ENCODE results near the gene FAM210B. TPM values are rescaled to one million over a fixed set of nuclear protein-coding genes. Genes with fewer than 3 reads are reported as not detected.
"Not testable (repeated sequence)": the region's sequence is repeated elsewhere in the genome, so short reads cannot be mapped to it uniquely, and the experiment has no call there.

Gene FAM210B
- total RNA-seq, 2 donors from 2014 or later, result 31.1 to 32.9 TPM

DNA sequence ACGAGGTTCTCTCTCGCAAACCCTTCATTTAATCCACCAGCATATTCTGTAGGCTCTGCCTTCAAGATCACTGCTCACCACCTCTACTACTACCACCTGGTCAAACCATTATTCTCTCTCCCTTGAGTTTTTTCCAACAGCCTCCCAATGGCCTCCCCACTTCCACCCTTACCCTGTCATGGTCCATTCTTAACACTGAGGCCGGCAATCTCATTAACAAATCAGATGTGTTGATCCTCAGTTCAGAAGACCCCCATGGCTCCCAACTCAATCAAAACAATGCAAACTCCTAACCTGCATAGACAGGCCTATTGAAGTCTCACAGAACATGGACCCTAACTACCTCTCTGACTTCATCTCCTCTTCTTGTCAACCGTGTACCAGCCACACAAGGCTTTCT is 31.0 kb downstream of the FAM210B start:
- ATAC-seq, result no peak
- intact Hi-C loops (cut with DNase I), result no loop called here

DNA sequence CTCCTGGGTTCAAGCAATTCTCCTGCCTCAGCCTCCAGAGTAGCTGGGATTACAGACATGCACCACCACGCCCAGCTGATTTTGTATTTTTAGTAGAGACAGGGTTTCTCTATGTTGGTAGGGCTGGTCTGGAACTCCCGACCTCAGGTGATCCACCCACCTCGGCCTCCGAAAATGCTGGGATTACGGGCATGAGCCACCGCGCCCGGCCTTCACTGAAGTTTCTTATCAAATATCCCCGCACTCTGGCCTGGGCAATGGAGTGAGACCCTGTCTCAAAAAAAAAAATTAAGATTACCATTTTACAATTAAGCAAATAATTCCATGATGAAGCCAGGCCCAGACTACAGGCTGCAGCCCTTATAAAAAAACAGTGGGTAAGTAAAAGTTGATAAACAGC is 31.6 kb downstream of the FAM210B start:
- ATAC-seq; DNase-seq; intact Hi-C loops (cut with DNase I): not testable (repeated sequence)

More for the DNA sequence above, 31.0 kb downstream of the FAM210B start:
- no peak for DNase-seq

DNA sequence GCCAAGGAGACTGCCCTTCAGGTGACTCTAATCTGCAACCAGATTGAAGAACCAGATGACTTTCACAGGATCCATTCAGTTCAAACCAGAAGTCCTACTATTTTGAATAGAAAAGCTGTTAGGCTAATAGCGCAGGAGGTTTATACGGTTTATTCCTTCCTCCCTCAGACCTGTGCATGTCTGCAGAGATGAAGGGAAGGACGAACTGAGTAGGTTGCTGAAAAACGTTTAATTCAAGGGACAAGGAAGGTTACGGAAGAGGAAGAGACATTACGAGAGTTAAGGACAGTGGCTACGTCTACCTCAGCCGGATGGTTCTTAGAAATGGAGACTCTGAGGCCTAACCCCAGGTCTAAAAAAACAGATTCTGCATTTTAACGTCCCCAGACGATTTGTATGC is 32.3 kb downstream of the FAM210B start:
- intact Hi-C loops (cut with DNase I), result no loop called here
- DNase-seq, result no peak
- no peak for ATAC-seq

DNA sequence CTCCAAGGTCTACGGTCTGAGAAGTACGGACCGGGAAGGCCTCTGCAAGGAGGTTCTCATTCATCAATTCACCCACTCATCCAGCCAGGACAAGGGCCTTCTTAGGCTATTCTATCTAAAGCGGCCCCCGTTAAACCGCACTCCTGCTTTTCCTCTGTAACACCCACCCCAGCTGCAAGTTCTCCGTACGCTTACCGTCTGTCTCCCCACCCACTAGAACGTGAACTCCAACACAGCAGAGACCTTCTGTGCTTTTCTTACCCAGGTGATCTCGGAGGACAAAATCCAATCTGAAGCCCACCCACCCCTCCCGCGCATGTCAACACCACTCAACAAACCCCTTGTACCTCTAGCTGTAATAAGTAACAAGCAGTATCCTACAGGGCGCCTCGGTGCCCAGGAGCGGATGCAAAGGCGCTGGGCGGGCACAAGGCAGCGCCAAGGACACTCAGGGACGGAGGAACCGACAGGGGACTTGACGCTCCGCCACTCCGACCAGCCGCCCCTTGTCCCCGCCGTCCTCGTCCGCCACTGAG is 32.9 kb downstream of the FAM210B start:
- DNase-seq (no peak), ATAC-seq (peak; percentile 2 to 46)
- intact Hi-C loops (cut with DNase I), result no loop called here

DNA sequence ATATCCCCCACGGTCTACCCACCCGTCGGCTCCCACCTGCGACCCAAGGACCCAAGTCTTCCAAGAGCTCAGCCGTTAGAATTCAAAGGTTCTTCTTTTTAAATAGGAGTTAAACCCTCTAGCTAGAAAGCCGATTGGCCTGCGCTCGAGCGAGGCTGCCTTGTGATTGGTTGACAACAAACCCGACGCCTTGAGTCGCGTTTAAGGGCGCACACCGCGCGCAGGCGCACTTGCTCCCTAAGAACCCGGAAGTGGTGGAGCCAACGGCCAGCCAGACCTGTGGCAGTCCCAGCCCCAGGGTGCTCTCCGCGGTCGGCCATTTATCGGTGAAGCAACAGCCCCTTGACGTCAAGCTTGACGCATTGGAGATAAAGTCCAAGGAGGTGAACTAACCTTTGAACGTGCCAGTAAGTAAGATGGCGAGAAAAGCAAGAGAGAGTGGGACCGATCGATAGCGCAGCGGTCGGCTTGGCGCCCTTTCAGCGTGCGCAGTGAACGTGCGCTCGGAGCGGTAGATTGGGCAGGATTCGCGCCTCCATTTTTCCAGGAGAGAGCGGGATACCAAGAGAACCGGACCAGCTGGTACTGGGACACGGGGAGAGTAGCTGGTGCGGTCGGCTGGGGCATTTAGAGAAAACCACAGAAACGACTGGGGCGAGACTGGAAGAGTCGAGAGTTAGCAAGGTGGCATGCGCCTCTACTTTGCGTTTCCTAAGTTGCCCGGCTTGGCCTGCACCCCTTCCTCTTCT is 33.5 kb downstream of the FAM210B start, which contains the start of the genes AURKA and CSTF1:
TSS of gene AURKA (minus strand) at position 84 of the 749 bp plus-strand sequence. CDS start 4,018 bp downstream, outside the sequence.
TSS of gene CSTF1 (plus strand) at position 514 of the 749 bp plus-strand sequence. CDS start 2,908 bp downstream, outside the sequence.
- intact Hi-C loops (cut with DNase I), result no loop called here
- peak; percentile 98 for ATAC-seq
- DNase-seq, result peak; percentile 100

DNA sequence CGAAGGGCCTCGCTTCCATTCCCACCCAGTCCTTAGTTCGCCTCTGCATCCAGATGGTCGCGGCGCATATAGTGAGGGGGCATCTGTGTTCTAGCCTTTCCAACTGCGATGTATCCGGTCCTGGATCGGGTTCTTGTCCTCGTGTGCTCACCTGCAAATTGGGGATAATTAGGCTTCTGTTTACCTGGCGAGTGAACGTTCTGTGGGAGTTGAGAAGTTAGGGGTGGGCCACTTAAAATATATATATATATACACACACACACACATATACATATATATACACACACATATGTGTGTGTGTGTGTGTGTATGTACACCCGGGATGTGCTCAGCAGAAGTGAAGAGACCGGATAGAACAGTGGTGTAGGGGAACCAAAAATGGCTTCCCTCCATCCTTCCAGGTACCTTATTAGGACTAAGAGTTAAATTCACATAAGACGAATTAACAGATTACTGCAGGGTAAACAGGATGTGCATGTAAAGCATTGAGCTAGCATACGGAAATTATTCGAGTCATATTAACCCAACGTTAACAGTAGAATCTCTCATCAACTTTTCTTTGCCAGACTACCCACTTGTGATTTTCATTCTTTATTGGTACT is 34.2 kb downstream of the FAM210B start:
- peak; percentile 1 to 9 for ATAC-seq
- intact Hi-C loops (cut with DNase I), result no loop called here
- no peak for DNase-seq

DNA sequence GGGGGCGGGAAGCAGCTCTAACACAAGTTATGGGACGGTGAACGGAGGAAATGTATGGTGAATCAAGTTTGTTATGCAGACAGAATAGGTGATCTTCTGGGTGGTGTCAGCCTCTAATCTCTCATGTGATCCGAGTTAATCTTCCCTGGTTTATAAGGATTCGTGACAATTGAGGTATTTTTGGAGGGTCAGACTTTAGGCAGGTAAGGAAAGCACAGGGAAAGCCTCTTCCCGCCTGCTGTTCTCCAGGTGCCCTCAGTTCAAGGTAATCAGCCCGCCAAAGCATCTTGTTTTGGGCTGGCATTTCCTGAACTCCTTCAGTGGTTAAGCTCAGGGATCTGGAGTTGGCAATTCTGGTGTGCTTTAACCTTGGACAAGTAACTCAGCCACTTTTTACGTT is 34.9 kb downstream of the FAM210B start:
- no peak for ATAC-seq
- intact Hi-C loops (cut with DNase I), result no loop called here
- no peak for DNase-seq

DNA sequence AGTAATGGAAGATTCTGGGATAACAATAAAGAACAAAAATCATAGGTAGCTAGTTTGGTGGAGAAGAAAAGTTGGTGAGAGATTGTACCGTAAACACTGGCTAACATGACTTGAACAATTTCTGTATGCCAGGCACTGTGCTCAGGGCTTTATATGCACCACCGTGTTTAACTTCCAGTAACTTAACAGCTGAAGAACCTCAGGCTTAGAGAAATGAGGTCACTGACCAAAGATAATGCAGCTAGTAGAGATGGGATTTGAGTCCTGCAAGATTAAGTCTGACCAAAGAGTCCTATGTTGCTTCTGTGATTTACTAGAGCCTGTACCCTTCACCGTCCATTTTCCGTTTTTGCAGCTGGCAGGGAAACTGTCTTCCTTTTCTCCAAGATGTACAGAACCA is 36.4 kb downstream of the FAM210B start:
- ATAC-seq, result no peak
- DNase-seq, result no peak
- intact Hi-C loops (cut with DNase I), result no loop called here

DNA sequence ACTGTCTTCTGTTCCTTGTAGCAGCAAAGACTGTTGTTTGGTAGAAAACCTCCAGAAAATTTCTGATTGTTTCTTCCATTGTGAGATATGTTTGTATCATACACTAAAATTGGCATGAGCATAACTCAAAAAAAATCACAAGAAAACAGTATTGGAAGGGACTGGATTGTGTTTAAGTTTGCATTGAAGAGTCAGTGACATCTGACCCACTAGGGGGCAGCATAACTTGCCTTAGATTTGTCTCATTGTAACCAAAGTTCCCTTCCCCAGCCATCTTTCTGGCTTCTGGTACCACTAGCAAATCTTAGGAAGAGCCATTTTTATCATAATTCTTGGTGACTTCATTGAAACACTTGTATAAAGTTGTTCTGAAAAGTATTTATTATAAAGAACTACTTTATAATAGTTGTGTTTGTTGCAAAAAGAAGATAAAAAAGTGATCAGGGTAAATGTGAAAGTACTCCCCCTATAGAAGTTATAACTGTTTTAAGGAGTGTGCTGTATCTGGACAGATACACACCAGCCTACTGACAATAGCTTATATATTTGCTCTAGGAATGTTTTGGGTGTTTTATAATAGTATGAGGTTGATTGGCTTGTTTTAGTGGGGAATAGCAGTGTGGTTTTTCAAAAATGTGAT is 41.3 kb downstream of the FAM210B start:
- ATAC-seq, result peak in 1 of 2 donors; percentile 62
- intact Hi-C loops (cut with DNase I), result loop anchor here in 1 of 2 donors (5.0 kb wide), 1 partner anchor 67 kb away; the partner anchor contains the start of gene RTF2

DNA sequence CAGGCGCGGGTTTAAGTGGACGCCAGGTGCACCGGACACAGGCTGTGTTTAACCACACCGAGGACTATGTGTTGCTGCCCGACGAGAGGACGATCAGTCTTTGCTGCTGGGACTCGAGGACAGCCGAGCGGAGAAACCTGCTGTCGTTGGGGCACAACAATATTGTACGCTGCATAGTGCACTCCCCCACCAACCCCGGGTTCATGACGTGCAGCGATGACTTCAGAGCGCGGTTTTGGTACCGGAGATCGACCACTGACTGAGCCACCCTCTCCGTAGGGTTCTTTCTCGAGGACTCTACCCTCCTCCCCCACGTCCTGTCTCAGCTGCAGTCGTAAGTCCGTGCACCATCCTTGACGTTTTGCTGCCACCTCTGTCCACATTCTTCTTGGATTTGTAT is 44.7 kb downstream of the FAM210B start:
- intact Hi-C loops (cut with DNase I), result loop anchor here in 1 of 2 donors (5.0 kb wide), 1 partner anchor 64 kb away; the partner anchor contains the start of gene RTF2
- no peak for ATAC-seq

More for the DNA sequence above, 41.3 kb downstream of the FAM210B start:
- peak; percentile 49 for DNase-seq

DNA sequence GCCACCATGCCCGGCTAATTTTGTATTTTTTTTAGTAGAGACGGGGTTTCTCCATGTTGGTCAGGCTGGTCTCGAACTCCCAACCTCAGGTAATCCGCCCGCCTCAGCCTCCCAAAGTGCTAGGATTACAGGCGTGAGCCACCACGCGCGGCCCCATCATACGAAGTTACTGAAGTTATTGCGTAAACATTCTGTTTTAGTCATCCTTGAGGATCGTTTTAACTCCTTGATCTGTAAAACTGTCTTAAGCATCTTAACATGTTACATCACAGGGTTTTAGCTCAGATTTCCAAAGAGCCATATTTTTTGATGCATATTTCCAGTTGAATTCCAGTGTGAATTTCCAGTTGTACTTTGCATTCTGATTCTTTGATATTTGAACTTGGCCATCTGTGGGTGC is 46.6 kb downstream of the FAM210B start:
- intact Hi-C loops (cut with DNase I); ATAC-seq; DNase-seq: not testable (repeated sequence)

More for the DNA sequence above, 44.7 kb downstream of the FAM210B start:
- DNase-seq, result no peak

DNA sequence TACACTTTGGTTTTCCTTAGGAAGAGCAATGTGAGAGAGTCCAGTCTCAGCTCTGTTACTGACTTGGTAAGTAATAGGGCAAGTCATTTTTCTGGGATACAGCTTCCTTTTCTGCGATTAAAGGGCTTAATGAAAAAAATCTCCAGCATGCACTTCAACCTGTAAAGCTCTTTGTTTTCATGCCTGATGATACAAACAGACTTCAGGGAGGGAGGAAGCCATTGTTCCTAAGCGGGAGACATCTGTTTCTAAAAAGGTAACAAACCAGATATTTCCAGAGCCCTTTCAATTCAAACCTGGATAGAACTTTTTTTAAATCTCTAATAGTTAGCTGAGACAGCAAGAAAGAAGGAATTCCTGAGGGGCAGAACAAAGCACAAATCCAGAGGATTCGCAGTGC is 48.1 kb downstream of the FAM210B start:
- ATAC-seq, result no peak
- intact Hi-C loops (cut with DNase I), result no loop called here
- no peak for DNase-seq

DNA sequence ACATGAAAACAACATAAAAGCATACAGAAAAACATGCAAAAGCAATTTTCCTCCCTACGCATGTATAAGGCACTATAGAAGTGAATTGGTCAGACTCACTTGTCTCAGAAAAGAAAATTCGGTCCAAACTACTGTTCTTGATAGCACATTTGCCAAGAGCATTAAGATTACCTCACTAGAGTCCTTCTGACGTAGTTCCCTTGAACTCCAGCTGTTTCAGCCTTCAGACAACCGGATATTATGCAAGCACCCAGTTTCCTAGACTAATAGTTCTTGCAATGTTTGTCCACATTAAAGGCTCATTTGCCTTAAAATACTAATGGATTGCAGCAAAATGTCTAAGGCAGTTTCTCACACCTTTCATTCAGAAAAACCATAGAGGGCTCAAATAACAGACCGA is 50.7 kb downstream of the FAM210B start:
- intact Hi-C loops (cut with DNase I), result no loop called here
- DNase-seq, result no peak
- peak in 1 of 2 donors; percentile 54 for ATAC-seq

DNA sequence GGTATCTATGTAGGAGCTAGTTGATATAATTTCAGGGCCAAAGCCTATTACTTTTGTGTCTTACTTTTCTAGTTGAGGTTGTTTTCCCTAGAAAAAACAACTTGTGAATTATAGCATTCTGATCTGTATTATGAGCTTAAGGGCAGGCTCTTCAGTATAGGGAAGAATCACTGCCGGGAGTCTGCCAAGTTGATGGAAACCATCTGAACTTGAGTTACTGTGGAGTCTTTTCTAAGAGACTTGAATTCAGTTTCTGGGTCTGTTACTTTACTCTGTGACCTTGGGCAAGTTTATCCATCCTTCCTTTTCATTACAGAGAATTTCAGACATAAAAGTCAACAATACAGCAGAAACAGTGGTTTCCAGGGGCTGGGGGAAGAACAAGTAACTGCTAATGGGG is 51.2 kb downstream of the FAM210B start:
- no peak for DNase-seq
- intact Hi-C loops (cut with DNase I), result no loop called here
- no peak for ATAC-seq

DNA sequence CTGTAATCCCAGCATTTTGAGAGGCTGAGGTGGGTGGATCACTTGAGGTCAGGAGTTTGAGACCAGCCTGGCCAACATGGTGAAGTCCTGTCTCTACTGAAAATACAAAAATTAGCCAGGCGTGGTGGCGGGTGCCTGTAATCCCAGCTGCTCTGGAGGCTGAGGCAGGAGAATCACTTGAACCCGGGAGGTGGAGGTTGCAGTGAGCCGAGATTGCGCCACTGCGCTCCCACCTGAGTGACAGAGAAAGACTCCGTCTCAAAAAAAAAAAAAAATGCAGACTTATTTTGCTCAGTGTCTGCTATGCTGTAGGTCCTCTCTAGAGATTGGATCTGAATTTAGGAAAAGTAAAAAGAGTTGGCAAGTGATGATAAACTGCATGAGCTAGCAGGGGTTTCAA is 52.5 kb downstream of the FAM210B start:
- DNase-seq; ATAC-seq; intact Hi-C loops (cut with DNase I): not testable (repeated sequence)

DNA sequence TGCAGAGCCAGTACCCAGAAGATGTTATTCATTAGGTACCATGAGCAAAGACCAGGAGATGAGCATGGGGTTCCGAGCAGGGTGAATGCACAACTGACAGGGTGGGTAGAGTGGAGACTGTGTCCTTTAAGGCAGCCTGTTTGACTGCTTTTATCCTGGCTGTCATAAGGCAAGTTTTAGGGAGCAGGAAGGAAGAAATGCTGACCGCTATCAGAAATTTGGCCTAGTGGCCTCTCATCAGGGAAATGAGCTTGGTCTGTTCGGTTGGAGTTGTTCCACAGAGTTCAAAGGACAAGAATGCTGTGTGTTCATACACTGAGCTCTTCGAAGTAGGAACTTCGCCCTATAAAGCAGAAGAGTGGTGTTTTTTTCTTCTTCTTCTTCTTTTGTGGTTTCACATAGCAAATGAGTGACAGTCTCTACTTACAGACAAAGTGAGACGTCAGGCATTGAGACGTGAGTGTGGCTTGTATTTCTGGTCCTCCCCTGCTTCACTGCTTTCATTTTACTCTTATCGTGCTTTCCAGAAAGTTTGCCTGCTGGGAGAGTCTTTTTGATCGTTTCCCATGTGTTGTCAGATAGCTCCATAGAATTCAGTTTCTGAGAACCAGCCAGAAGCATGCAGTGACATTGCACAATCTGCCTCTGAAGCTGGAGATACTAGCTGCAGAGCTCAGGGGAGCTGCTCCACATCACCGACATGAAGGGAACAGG is 53.1 kb downstream of the FAM210B start, which contains the start of gene CASS4:
TSS of gene CASS4 (plus strand) at position 502 of the 714 bp plus-strand sequence. CDS start at position 701, 199 bp downstream.
- DNase-seq (peak; percentile 39), ATAC-seq (peak; percentile 80)
- intact Hi-C loops (cut with DNase I), result no loop called here

DNA sequence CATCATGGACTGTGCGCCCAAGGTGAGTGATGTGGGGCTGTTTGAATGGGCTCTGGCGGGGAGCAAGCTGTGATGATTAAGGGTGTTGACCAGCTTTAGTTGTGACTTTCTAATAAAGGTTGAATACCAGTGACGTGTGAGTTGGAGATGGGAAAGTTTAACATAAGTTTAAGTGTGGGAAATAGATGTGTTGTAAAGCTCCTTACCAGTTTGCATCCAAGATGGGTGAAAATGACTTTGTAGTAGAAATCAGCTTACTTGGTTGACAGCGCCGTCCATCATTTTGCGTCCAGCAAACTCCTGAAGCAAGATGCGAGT is 53.7 kb downstream of the FAM210B start:
- ATAC-seq, result no peak
- no peak for DNase-seq
- intact Hi-C loops (cut with DNase I), result no loop called here

DNA sequence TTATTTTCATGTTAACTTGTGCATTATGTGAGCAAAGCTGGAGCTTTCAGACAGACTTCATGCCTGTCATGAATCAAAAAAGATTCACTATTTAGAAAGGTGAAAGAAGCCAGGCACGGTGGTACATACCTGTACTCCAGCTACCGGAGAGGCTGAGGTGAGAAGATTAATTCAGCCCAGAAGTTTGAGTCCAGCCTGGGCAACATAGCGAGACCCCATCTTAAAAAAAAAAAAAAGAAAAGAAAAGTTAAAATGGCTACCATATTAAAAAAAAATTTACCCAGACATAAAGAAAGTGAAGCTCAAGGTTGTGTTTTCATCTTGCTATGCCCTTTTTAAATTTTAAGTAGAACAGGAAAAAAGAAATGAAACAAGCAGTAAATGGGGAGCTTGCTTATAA is 54.2 kb downstream of the FAM210B start:
- no peak for ATAC-seq
- DNase-seq, result no peak
- intact Hi-C loops (cut with DNase I), result no loop called here
